HepG2 (cell line): Measurements from ENCODE around the gene SELENOH. TPM values are rescaled to one million over a fixed set of nuclear protein-coding genes. Genes with fewer than 3 reads are reported as not detected.

ENCODE experiments used
- ARNT ChIP-seq: fragments of 450-650 bp; IDR thresholded peaks from 2 replicates; pipeline ENCODE4 v1.6.1; 2017
- DDIT3 ChIP-seq: sonication (generic); formaldehyde crosslinking; IDR thresholded peaks from 2 replicates; pipeline ENCODE4 v1.4.0; 2020; ENCODE audit warnings: mild to moderate bottlenecking, missing genetic modification reagents
- HNF1A ChIP-seq, 2 experiments: sonication (generic) in 1 of 2; formaldehyde crosslinking in 1 of 2; IDR thresholded peaks; 2 replicates each; pipeline versions ENCODE4 v1.4.0 to v1.6.1; 2016 to 2020; ENCODE audit warnings: borderline replicate concordance in 1 of 2, low read depth in 1 of 2, mild to moderate bottlenecking in 1 of 2, missing genetic modification reagents in 1 of 2
- IKZF5 ChIP-seq: IDR thresholded peaks from 2 replicates; pipeline ENCODE4 v1.6.1; 2018; ENCODE audit warnings: missing genetic modification reagents, mild to moderate bottlenecking, missing compliant biosample characterization
- KDM2A ChIP-seq: sonication (generic); formaldehyde crosslinking; IDR thresholded peaks from 2 replicates; pipeline ENCODE4 v1.4.0; 2020; ENCODE audit warnings: low read depth, missing genetic modification reagents, borderline replicate concordance
- MTA3 ChIP-seq: sonication (generic); formaldehyde crosslinking; IDR thresholded peaks from 2 replicates; pipeline ENCODE4 v1.4.0; 2020; ENCODE audit warnings: missing genetic modification reagents
- PRMT3 ChIP-seq: sonication (generic); formaldehyde crosslinking; IDR thresholded peaks from 2 replicates; pipeline ENCODE4 v1.8.1; 2022; ENCODE audit warnings: low read depth, mild to moderate bottlenecking, moderate library complexity, missing genetic modification reagents, borderline replicate concordance
- RELA ChIP-seq: sonication (generic); formaldehyde crosslinking; IDR thresholded peaks from 2 replicates; pipeline ENCODE4 v1.4.0; 2020; ENCODE audit warnings: missing genetic modification reagents
- TBL1XR1 ChIP-seq: fragments of 150-350 bp; IDR thresholded peaks from 2 replicates; pipeline ENCODE4 v1.6.1; 2014; ENCODE audit warnings: borderline replicate concordance, low read length; ENCODE audit not compliant: partially characterized antibody
- TCF12 ChIP-seq, 2 experiments: fragments of 450-650 bp in 1 of 2; sonication (generic) in 1 of 2; formaldehyde crosslinking in 1 of 2; IDR thresholded peaks; 2 replicates each; pipeline versions ENCODE4 v1.6.1 to v1.8.0; 2017 to 2022; ENCODE audit warnings: antibody characterized with exemption in 1 of 2, mild to moderate bottlenecking in 1 of 2, missing genetic modification reagents in 1 of 2, moderate library complexity in 1 of 2
- TEAD2 ChIP-seq: sonication (generic); formaldehyde crosslinking; IDR thresholded peaks from 2 replicates; pipeline ENCODE4 v1.9.0; 2021; ENCODE audit warnings: missing genetic modification reagents
- XRCC5 ChIP-seq: fragments of 200-400 bp; formaldehyde crosslinking; optimal IDR thresholded peaks from 2 replicates; pipeline ENCODE3; 2017; ENCODE audit warnings: mild to moderate bottlenecking, low read length
- ZBTB43 ChIP-seq: sonication (generic); formaldehyde crosslinking; conservative IDR thresholded peaks from 2 replicates; pipeline ENCODE4 v1.4.0; 2020; ENCODE audit warnings: missing genetic modification reagents
- ZFY ChIP-seq: sonication (generic); formaldehyde crosslinking; IDR thresholded peaks from 2 replicates; pipeline ENCODE4 v1.4.0; 2020; ENCODE audit warnings: missing genetic modification reagents
- ZNF143 ChIP-seq: sonication (generic); formaldehyde crosslinking; IDR thresholded peaks from 2 replicates; pipeline ENCODE4 v1.4.0; 2020; ENCODE audit warnings: missing genetic modification reagents
- ZNF205 ChIP-seq: IDR thresholded peaks from 2 replicates; pipeline ENCODE4 v1.6.1; 2018; ENCODE audit warnings: missing biosample characterization, missing genetic modification reagents
- ZNF572 ChIP-seq: sonication (generic); formaldehyde crosslinking; IDR thresholded peaks from 2 replicates; pipeline ENCODE4 v1.5.1; 2020; ENCODE audit warnings: mild to moderate bottlenecking, missing genetic modification reagents
- polyA plus RNA-seq, 8 experiments: library from polyadenylated mRNA; depleted of rRNA in 3 of 8; stranded (reverse) in 7 of 8; unstranded in 1 of 8; fragments of >200 nt; fragmentation: Illumina TruSeq in 4 of 8; extraction: Trizol in 4 of 8; gene quantifications; 2 replicates each; pipeline versions ENCODE4 v1.2.1 to v1.2.3, GENCODE V29; 2011 to 2016; ENCODE audit warnings: low read depth in 4 of 8, missing spikeins in 1 of 8, mixed read lengths in 1 of 8; ENCODE audit not compliant: insufficient read depth in 1 of 8
- total RNA-seq, 5 experiments: library from RNA; depleted of rRNA; stranded (reverse); fragments of >200 nt; fragmentation: Illumina TruSeq; extraction: Trizol; gene quantifications; 2 replicates each; pipeline ENCODE4 v1.2.3, GENCODE V29; 2016; ENCODE audit warnings: low read depth in 1 of 5
- TF ChIP-seq, protein P1 (sequence below): sonication (generic); formaldehyde crosslinking; IDR thresholded peaks from 2 replicates; pipeline ENCODE4 v1.5.0; 2020; ENCODE audit warnings: missing genetic modification reagents
- TF ChIP-seq, protein P2 (sequence below): sonication (generic); formaldehyde crosslinking; IDR thresholded peaks from 2 replicates; pipeline ENCODE4 v1.4.0; 2020; ENCODE audit warnings: missing genetic modification reagents

The SELENOH gene
- total and polyA plus RNA-seq, 2 of the 13 experiments (the other 11 are each of a cell fraction or from before 2014, with no cell fraction given): 27.2 to 77.4 TPM

DNA sequence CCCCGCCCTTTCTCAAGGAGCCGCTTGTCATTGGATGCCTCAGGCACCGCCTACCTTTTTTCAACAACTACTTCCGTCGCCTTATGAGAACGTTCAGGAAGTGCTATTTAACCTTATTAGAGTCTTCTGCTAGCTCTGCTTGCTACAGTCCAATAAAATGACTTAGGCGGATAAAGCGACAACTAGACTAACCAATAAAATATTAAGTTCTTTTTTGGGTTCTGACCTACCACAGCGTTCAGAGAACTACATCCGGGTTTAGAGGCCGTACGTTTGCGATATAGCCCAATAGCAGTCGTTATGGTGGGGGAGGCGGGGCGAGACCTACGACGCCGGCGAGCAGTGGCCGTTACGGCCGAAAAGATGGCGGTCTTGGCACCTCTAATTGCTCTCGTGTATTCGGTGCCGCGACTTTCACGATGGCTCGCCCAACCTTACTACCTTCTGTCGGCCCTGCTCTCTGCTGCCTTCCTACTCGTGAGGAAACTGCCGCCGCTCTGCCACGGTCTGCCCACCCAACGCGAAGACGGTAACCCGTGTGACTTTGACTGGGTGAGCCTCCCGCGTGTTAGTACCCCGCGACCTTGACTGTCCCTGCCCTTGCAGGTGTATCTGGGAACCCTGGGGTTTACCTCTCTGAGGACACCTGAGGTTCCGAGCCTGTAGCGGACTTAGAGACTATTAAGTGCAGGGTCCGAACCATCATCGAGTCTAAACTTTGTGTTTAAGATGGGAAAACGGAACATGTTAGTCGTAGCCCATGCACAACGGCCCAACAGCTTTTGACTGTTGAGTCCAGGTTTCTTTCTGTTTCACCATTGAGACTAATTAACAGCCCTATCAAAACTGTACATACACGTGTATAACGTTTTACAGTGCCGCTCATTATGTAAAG lies 28.8 kb upstream of the SELENOH start, which contains the start of gene TMX2 (continued):
- no peak for TF ChIP-seq RELA (CRISPR knock-in tag)
- TF ChIP-seq ARNT: no peak
- TF ChIP-seq TCF12 (IDR thresholded peaks at IDR 0.05): no peak
- TF ChIP-seq TCF12 (CRISPR knock-in tag; IDR thresholded peaks at IDR 0.05): no peak; the same call in 1 of the 2 replicates
- TF ChIP-seq PRMT3 (CRISPR knock-in tag): no peak
- TF ChIP-seq, protein P1, sequence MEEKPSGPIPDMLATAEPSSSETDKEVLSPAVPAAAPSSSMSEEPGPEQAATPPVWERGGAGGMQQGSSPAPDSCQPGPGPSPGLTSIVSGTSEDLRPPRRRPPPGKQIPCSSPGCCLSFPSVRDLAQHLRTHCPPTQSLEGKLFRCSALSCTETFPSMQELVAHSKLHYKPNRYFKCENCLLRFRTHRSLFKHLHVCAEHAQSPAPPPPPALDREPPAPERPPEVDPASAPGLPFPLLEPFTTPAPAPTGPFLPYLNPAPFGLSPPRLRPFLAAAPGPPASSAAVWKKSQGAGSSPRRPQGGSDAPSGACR (CRISPR knock-in tag): no peak
- no peak for TF ChIP-seq XRCC5
- no peak for TF ChIP-seq ZNF572
- TF ChIP-seq TBL1XR1: no peak
- 0 out of 2 replicates have a peak, but pooled peaks have one; percentile 32 for TF ChIP-seq ZBTB43 (CRISPR knock-in tag)
- TF ChIP-seq, protein P2, sequence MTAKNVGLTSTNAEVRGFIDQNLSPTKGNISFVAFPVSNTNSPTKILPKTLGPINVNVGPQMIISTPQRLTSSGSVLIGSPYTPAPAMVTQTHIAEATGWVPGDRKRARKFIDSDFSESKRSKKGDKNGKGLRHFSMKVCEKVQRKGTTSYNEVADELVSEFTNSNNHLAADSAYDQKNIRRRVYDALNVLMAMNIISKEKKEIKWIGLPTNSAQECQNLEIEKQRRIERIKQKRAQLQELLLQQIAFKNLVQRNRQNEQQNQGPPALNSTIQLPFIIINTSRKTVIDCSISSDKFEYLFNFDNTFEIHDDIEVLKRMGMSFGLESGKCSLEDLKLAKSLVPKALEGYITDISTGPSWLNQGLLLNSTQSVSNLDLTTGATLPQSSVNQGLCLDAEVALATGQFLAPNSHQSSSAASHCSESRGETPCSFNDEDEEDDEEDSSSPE (CRISPR knock-in tag): 0 out of 2 replicates have a peak, but pooled peaks have one; percentile 18
- TF ChIP-seq HNF1A (IDR thresholded peaks at IDR 0.05; ENCODE audit: low read depth): no peak
- TF ChIP-seq HNF1A (CRISPR knock-in tag; IDR thresholded peaks at IDR 0.05; ENCODE audit: borderline replicate concordance): 0 out of 2 replicates have a peak, but pooled peaks have one; percentile 36
- TF ChIP-seq KDM2A (CRISPR knock-in tag): no peak; the same call in none of the 2 replicates
- no peak; the same call in 1 of the 2 replicates for TF ChIP-seq ZFY (CRISPR knock-in tag)
- no peak for TF ChIP-seq DDIT3 (CRISPR knock-in tag)
- peak; percentile 32; the same call in 1 of the 2 replicates for TF ChIP-seq ZNF143 (CRISPR knock-in tag)
- no peak for TF ChIP-seq IKZF5
- no peak for TF ChIP-seq ZNF205 (CRISPR knock-in tag)
- no peak for TF ChIP-seq MTA3 (CRISPR knock-in tag)
- TF ChIP-seq TEAD2: no peak
